SK-N-SH (cell line): ENCODE results near the gene PRCC. TPM values are rescaled to one million over a fixed set of nuclear protein-coding genes. Genes with fewer than 3 reads are reported as not detected.

Experiments used
- CTCF ChIA-PET: fragments of 300-600, 350-600 bp; formaldehyde crosslinking; extraction: SDS; loops from one replicate; lab custom pipeline; 2021; lab: Yijun Ruan, JAX
- POLR2A ChIA-PET: fragments of 350-600 bp; sonication (Branson Sonifier 250); formaldehyde crosslinking; extraction: SDS; loops from one replicate; lab custom pipeline; 2020; ENCODE audit warnings: antibody characterized with exemption, inconsistent platforms; lab: Yijun Ruan, JAX
- DNase-seq: peaks from one replicate; pipeline ENCODE4 v3.0.0; 2012
- H2AFZ ChIP-seq: fragments of 200-600 bp; sonication (generic); 2 replicates; pipeline ENCODE4 v1.8.1; 2016; ENCODE audit warnings: antibody characterized with exemption, mild to moderate bottlenecking, low read depth
- H3F3A ChIP-seq: fragments of 200-600 bp; sonication (generic); replicated peaks from 2 replicates; pipeline ENCODE3; 2016; ENCODE audit warnings: antibody characterized with exemption, mild to moderate bottlenecking; ENCODE audit not compliant: insufficient read depth
- H3K27ac ChIP-seq, 2 experiments: fragments of 200-500 bp in 1 of 2; fragments of 200-600 bp in 1 of 2; sonication (Bioruptor generic) in 1 of 2; sonication (generic), shearing (Covaris generic) in 1 of 2; 2 replicates each; pipeline versions ENCODE4 v1.5.1 to v1.6.1; 2014 to 2016; ENCODE audit warnings: low read depth in 2 of 2, inconsistent platforms in 1 of 2, low read length in 1 of 2, mild to moderate bottlenecking in 1 of 2, mixed read lengths in 1 of 2
- H3K27me3 ChIP-seq: fragments of 200-600 bp; sonication (generic), shearing (Covaris generic); 2 replicates; pipeline ENCODE4 v1.6.1; 2016; ENCODE audit warnings: mixed run types; ENCODE audit not compliant: insufficient read depth
- H3K36me3 ChIP-seq, 2 experiments: fragments of 200-500 bp in 1 of 2; fragments of 200-600 bp in 1 of 2; sonication (Bioruptor generic) in 1 of 2; sonication (generic) in 1 of 2; replicated peaks in 1 of 2; 2 replicates each; pipeline versions ENCODE3 to v1.5.1; 2014 to 2016; ENCODE audit warnings: low read length in 1 of 2, mild to moderate bottlenecking in 1 of 2; ENCODE audit not compliant: insufficient read depth in 2 of 2, control insufficient read depth in 1 of 2
- H3K4me1 ChIP-seq, 2 experiments: fragments of 200-500 bp in 1 of 2; fragments of 200-600 bp in 1 of 2; sonication (Bioruptor generic) in 1 of 2; sonication (generic), shearing (Covaris generic) in 1 of 2; 2 replicates each; pipeline versions ENCODE4 v1.5.1 to v1.6.1; 2014 to 2016; ENCODE audit warnings: low read depth in 1 of 2, low read length in 1 of 2, mixed run types in 1 of 2; ENCODE audit not compliant: insufficient read depth in 2 of 2, control insufficient read depth in 1 of 2
- H3K4me2 ChIP-seq: fragments of 200-600 bp; sonication (generic), shearing (Covaris generic); 2 replicates; pipeline ENCODE4 v1.6.1; 2017; ENCODE audit warnings: mixed run types
- H3K4me3 ChIP-seq, 2 experiments: fragments of 200-500 bp in 1 of 2; fragments of 200-600 bp in 1 of 2; sonication (Bioruptor generic) in 1 of 2; sonication (generic), shearing (Covaris generic) in 1 of 2; 2 replicates each; pipeline versions ENCODE4 v1.5.1 to v1.8.1; 2014 to 2016; ENCODE audit warnings: low read depth in 2 of 2, inconsistent platforms in 1 of 2, low read length in 1 of 2, mild to moderate bottlenecking in 1 of 2, mixed read lengths in 1 of 2, moderate library complexity in 1 of 2
- H3K79me2 ChIP-seq: fragments of 200-600 bp; sonication (generic); 2 replicates; pipeline ENCODE4 v1.8.1; 2017; ENCODE audit warnings: mild to moderate bottlenecking; ENCODE audit not compliant: insufficient read depth
- H3K9ac ChIP-seq: fragments of 200-600 bp; sonication (generic); 2 replicates; pipeline ENCODE4 v1.6.1; 2017; ENCODE audit warnings: mixed run types
- H3K9me2 ChIP-seq: fragments of 200-600 bp; sonication (generic); 2 replicates; pipeline ENCODE4 v1.6.1; 2017; ENCODE audit warnings: mixed run types
- H3K9me3 ChIP-seq: fragments of 200-600 bp; sonication (generic); 2 replicates; pipeline ENCODE4 v1.6.1; 2017; ENCODE audit warnings: mixed run types, mild to moderate bottlenecking, moderate library complexity
- H4K20me1 ChIP-seq: fragments of 200-600 bp; sonication (generic); 2 replicates; pipeline ENCODE4 v1.6.1; 2017; ENCODE audit warnings: mild to moderate bottlenecking, mixed run types; ENCODE audit not compliant: insufficient read depth
- EP300 ChIP-seq, 2 experiments: IDR thresholded peaks; 2 replicates each; pipeline versions ENCODE4 v1.4.0 to v1.6.1; 2012; ENCODE audit warnings: borderline replicate concordance in 1 of 2, low read depth in 1 of 2, low read length in 1 of 2
- FOXM1 ChIP-seq: IDR thresholded peaks from 2 replicates; pipeline ENCODE4 v1.4.0; 2012; ENCODE audit warnings: low read depth, mild to moderate bottlenecking
- GATA2 ChIP-seq: sonication (generic); formaldehyde crosslinking; IDR thresholded peaks from 2 replicates; pipeline ENCODE4 v1.5.0; 2020; ENCODE audit warnings: mild to moderate bottlenecking, missing genetic modification reagents
- MAX ChIP-seq: IDR thresholded peaks from 2 replicates; pipeline ENCODE4 v1.4.0; 2012; ENCODE audit warnings: low read depth
- MEF2A ChIP-seq: IDR thresholded peaks from 2 replicates; pipeline ENCODE4 v1.4.0; 2012; ENCODE audit warnings: low read depth, borderline replicate concordance
- NFIC ChIP-seq: IDR thresholded peaks from 2 replicates; pipeline ENCODE4 v1.4.0; 2012; ENCODE audit warnings: borderline replicate concordance
- PBX3 ChIP-seq: IDR thresholded peaks from 2 replicates; pipeline ENCODE4; 2012
- REST ChIP-seq: IDR thresholded peaks from 2 replicates; pipeline ENCODE4 v1.6.1; 2012; ENCODE audit warnings: mild to moderate bottlenecking, low read depth, low read length, moderate library complexity
- RFX5 ChIP-seq: IDR thresholded peaks from 2 replicates; pipeline ENCODE4 v1.6.1; 2012; ENCODE audit warnings: mild to moderate bottlenecking, improper control_type of control experiment, low read length
- TAF1 ChIP-seq: IDR thresholded peaks from 2 replicates; pipeline ENCODE4 v1.6.1; 2012; ENCODE audit warnings: low read depth, mild to moderate bottlenecking, low read length, moderate library complexity, borderline replicate concordance
- USF2 ChIP-seq: fragments of 150-350 bp; IDR thresholded peaks from 2 replicates; pipeline ENCODE4 v1.6.1; 2017; ENCODE audit warnings: antibody characterized with exemption, low read length, low read depth, borderline replicate concordance
- WGBS: methylation state at CpG from one replicate; pipeline ENCODE4 v1.1.6; 2017; ENCODE audit warnings: low lambda C conversion rate; 5-methylcytosine and 5-hydroxymethylcytosine counted together
- polyA plus RNA-seq, 3 experiments: library from polyadenylated mRNA; depleted of rRNA; stranded (reverse); fragments of >200 nt; gene quantifications; 2 replicates each; pipeline ENCODE4 v1.2.3, GENCODE V29; 2012
- TF ChIP-seq, protein P1 (sequence below): fragments of 200-600 bp; sonication (generic); IDR thresholded peaks from 2 replicates; pipeline ENCODE4 v1.6.1; 2017; ENCODE audit warnings: antibody characterized with exemption, mild to moderate bottlenecking, moderate library complexity

Gene PRCC
- polyA plus RNA-seq, 1 of the 3 experiments (the other 2 are of a cell fraction), result 39.2 TPM

DNA sequence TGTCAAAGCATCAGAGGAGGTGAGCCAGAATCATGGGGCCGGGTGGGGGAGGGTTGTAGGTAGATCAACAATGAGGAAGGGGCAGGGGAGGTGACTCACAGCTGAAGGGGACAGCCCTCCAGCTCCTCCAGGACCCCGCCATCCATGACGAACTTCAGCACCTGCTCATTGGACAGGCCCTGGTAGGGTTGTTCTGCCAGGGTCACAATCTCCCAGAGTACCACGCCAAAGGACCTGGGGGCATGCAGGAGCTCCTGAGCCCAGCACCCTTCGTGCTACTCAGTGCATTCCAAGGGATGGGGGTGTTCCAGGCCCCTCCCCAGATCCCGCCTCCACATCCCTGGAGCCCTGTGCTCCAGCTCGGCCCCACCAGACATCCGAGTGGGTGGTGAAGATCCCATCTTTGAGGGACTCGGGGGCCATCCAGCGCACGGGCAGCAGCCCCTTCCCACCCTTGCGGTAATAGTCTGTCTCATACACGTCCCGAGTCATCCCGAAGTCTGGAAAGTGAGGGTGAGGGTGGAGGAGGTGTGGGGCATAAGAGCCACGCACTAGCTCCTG is 74.0 kb downstream of the PRCC start:
- Histone ChIP-seq H3K4me3 (no peak overlapping the region), H3K79me2 (no peaks in the 10 kb centered on the region), H2AFZ (no peak overlapping the region), H3K27ac (no peak overlapping the region; a peak in 1 of 4 replicates), H3K9ac (no peak overlapping the region), H4K20me1 (no peaks in the 10 kb centered on the region), H3K36me3 (no peaks in the 10 kb centered on the region), H3K9me3 (no peaks in the 10 kb centered on the region), H3K9me2 (no peaks in the 10 kb centered on the region), H3K4me2 (no peak overlapping the region), H3K4me1 (peaks cover 0 to 32% of the 10 kb centered on the region in 2 experiments; a peak in 1 of 4 replicates), H3K27me3 (no peaks in the 10 kb centered on the region; the same call in 1 of the 2 replicates), H3F3A (no peaks in the 10 kb centered on the region)
- POLR2A ChIA-PET, result interaction anchor here (1.1 to 5.8 kb wide), 3 partner anchors 11 to 19 kb away, joined by 3 to 38 read pairs (median 4); partner anchors contain the start of genes INSRR and NTRK1
- TF ChIP-seq USF2 (no peak), REST (peak; percentile 73)
- TF ChIP-seq, protein P1, sequence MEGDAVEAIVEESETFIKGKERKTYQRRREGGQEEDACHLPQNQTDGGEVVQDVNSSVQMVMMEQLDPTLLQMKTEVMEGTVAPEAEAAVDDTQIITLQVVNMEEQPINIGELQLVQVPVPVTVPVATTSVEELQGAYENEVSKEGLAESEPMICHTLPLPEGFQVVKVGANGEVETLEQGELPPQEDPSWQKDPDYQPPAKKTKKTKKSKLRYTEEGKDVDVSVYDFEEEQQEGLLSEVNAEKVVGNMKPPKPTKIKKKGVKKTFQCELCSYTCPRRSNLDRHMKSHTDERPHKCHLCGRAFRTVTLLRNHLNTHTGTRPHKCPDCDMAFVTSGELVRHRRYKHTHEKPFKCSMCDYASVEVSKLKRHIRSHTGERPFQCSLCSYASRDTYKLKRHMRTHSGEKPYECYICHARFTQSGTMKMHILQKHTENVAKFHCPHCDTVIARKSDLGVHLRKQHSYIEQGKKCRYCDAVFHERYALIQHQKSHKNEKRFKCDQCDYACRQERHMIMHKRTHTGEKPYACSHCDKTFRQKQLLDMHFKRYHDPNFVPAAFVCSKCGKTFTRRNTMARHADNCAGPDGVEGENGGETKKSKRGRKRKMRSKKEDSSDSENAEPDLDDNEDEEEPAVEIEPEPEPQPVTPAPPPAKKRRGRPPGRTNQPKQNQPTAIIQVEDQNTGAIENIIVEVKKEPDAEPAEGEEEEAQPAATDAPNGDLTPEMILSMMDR, result no peak
- no peak for DNase-seq
- CTCF ChIA-PET, result interaction anchor here (0.7 to 12.8 kb wide), 6 partner anchors 13 to 151 kb away, joined by 3 to 476 read pairs (median 126); partner anchors contain the start of genes INSRR, NTRK1 and PEAR1
- WGBS, result 74% methylated on average over 10 of the region's 16 CpGs

DNA sequence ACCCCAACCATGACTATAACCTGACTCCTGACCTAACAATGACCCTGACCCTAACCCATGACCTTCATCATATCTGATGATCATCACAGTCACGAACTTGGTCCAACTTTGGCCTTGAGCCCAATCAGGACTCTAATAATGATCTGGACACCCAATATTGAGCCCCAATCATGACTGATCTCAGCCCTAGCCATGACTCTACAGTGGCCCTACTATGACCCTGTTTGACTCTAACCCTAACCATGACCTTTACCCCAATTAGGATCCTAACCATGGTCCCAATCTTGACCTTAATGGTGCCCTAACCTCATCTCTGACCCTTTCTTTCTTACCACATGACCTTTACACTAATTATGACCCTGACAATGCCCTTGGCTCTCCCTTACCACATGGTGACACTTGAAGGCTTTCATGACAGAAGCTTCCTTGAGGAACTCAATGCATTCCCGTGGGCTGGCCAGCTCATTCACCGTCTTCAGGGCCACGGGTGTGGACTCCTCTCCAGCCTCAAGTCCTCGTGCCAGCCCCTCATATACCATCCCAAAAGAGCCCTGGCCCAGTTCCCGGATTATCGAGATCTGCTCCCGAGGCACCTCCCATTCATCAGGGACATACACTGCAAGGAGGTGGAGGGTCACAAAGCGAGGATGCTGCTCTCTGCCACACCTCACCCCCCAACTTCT is 75.4 kb downstream of the PRCC start:
- WGBS, result 63% methylated on average over 9 of the region's 9 CpGs
- no peak for DNase-seq
- H3K36me3 ChIP-seq, result no peaks in the 10 kb centered on the region
- H2AFZ ChIP-seq, result no peak overlapping the region
- H3K27me3 ChIP-seq, result no peaks in the 10 kb centered on the region
- no peak overlapping the region for H3K4me3 ChIP-seq
- no peak overlapping the region for H3K9ac ChIP-seq
- H3K9me3 ChIP-seq, result no peaks in the 10 kb centered on the region
- H3K27ac ChIP-seq, result no peak overlapping the region
- CTCF ChIA-PET, result no interaction called here
- no peak overlapping the region for H3K4me2 ChIP-seq
- no peaks in the 10 kb centered on the region for H3K79me2 ChIP-seq
- H4K20me1 ChIP-seq, result no peaks in the 10 kb centered on the region
- H3F3A ChIP-seq, result no peaks in the 10 kb centered on the region
- peaks cover 0 to 23% of the 10 kb centered on the region in 2 experiments; a peak in 1 of 4 replicates for H3K4me1 ChIP-seq
- POLR2A ChIA-PET, result interaction anchor here (1.0 kb wide), 1 partner anchor 10 kb away, joined by 3 read pairs; no protein-coding TSS in a partner anchor
- H3K9me2 ChIP-seq, result no peaks in the 10 kb centered on the region
- TF ChIP-seq TAF1, result no peak
- TF ChIP-seq REST, result no peak
- no peak for TF ChIP-seq NFIC
- TF ChIP-seq PBX3, result no peak
- TF ChIP-seq MEF2A, result no peak
- TF ChIP-seq RFX5, result no peak
- no peak for TF ChIP-seq EP300 (IDR thresholded peaks at IDR 0.05; ENCODE audit: borderline replicate concordance in 1 of 2, low read depth in 1 of 2, low read length in 1 of 2)
- TF ChIP-seq FOXM1, result no peak
- TF ChIP-seq MAX, result no peak
- no peak for TF ChIP-seq GATA2 (CRISPR knock-in tag)
